Stimulated activated CD4-positive, alpha-beta T cell treated with anti-CD3 and anti-CD28 coated beads, Interleukin-4, amount 100 ng/mL, for 1 hour (primary cell): Measurements from ENCODE around the gene WDFY2.
"Not testable (repeated sequence)": the region's sequence is repeated elsewhere in the genome, so short reads cannot be mapped to it uniquely, and the experiment has no call there.

Source experiments
- DNase-seq: peaks from one replicate; pipeline ENCODE4 v3.0.0-alpha.2; 2020

WDFY2 gene

GRCh38 chr13:51673165-51673564 lies 88.9 kb downstream of the WDFY2 start:
- no peak for DNase-seq

- DNase-seq: no peak
Observed at GRCh38 chr13:51674276-51674675, 90.0 kb downstream of the WDFY2 start.

GRCh38 chr13:51675385-51675784 lies 91.1 kb downstream of the WDFY2 start:
- no peak for DNase-seq

GRCh38 chr13:51675877-51676276 lies 91.6 kb downstream of the WDFY2 start:
- no peak for DNase-seq

- DNase-seq: no peak
Observed at GRCh38 chr13:51676739-51677138, 92.5 kb downstream of the WDFY2 start.

GRCh38 chr13:51678420-51678819 lies 94.2 kb downstream of the WDFY2 start:
- no peak for DNase-seq

GRCh38 chr13:51679616-51680015 lies 95.4 kb downstream of the WDFY2 start:
- no peak for DNase-seq

GRCh38 chr13:51681037-51681678 lies 96.9 kb downstream of the WDFY2 start:
- DNase-seq: no peak

GRCh38 chr13:51682686-51683085 lies 98.4 kb downstream of the WDFY2 start:
- DNase-seq: no peak

GRCh38 chr13:51683597-51683996 lies 99.3 kb downstream of the WDFY2 start:
- DNase-seq: no peak

GRCh38 chr13:51684076-51684475 lies 99.8 kb downstream of the WDFY2 start:
- no peak for DNase-seq

- DNase-seq: no peak
Observed at GRCh38 chr13:51687947-51688714, 103.9 kb downstream of the WDFY2 start.

- DNase-seq: no peak
Observed at GRCh38 chr13:51688937-51689662, 104.8 kb downstream of the WDFY2 start.

GRCh38 chr13:51689663-51689996 lies 105.4 kb downstream of the WDFY2 start:
- DNase-seq: no peak

GRCh38 chr13:51695677-51696076 lies 111.4 kb downstream of the WDFY2 start:
- not testable (repeated sequence) for DNase-seq

- DNase-seq: no peak
Observed at GRCh38 chr13:51697181-51697580, 112.9 kb downstream of the WDFY2 start.

- DNase-seq: no peak
Observed at GRCh38 chr13:51697855-51698254, 113.6 kb downstream of the WDFY2 start.

GRCh38 chr13:51698352-51698751 lies 114.1 kb downstream of the WDFY2 start:
- DNase-seq: no peak

- DNase-seq: no peak
Observed at GRCh38 chr13:51704399-51705313, 120.4 kb downstream of the WDFY2 start.

- DNase-seq: no peak
Observed at GRCh38 chr13:51707461-51707860, 123.2 kb downstream of the WDFY2 start.

GRCh38 chr13:51713807-51714206 lies 129.5 kb downstream of the WDFY2 start:
- DNase-seq: no peak

- DNase-seq: no peak
Observed at GRCh38 chr13:51714663-51715168, 130.5 kb downstream of the WDFY2 start.

GRCh38 chr13:51715613-51716012 lies 131.4 kb downstream of the WDFY2 start:
- no peak for DNase-seq
